CD4-positive, alpha-beta T cell (primary cell): Measurements from ENCODE around the gene MICAL2. TPM values are rescaled to one million over a fixed set of nuclear protein-coding genes. Genes with fewer than 3 reads are reported as not detected.
A peak's percentile ranks its signal among the peaks of the same experiment; 100 is the strongest.

Experiments
- ATAC-seq: fragments of 200-7000 bp; cut with Tn5 transposase; one replicate; pipeline ENCODE4 v1.10.0; 2022; ENCODE audit warnings: mild to moderate bottlenecking; ENCODE audit not compliant: poor library complexity
- CTCF ChIA-PET: fragments of 350-600 bp; sonication (Branson Sonifier 250); formaldehyde crosslinking; loops from one replicate; lab custom pipeline; 2021; ENCODE audit warnings: antibody characterized with exemption, inconsistent platforms; lab: Charles Lee
- POLR2A ChIA-PET: fragments of 350-600 bp; sonication (Branson Sonifier 250); formaldehyde crosslinking; loops from one replicate; lab custom pipeline; 2021; ENCODE audit warnings: antibody characterized with exemption, inconsistent platforms; lab: Charles Lee
- DNase-seq, 14 experiments: peaks; one replicate each; pipeline ENCODE4 v3.0.0-alpha.2; 2013 to 2020; ENCODE audit warnings: mixed read lengths in 2 of 14
- H3K27ac ChIP-seq, 2 donors: one replicate each; pipeline versions ENCODE4 v1.5.1 to v1.7.0; 2013; ENCODE audit warnings: low read length in 2 of 2, low read depth in 1 of 2, mild to moderate bottlenecking in 1 of 2
- H3K27me3 ChIP-seq, 2 experiments: 1 replicate in 1 of 2; 2 replicates in 1 of 2; pipeline versions ENCODE4 v1.6.1 to v1.7.0; 2013; ENCODE audit warnings: low read length in 2 of 2, control low read depth in 1 of 2, mild to moderate bottlenecking in 1 of 2, moderate library complexity in 1 of 2; ENCODE audit not compliant: insufficient read depth in 2 of 2, control insufficient read depth in 1 of 2
- H3K36me3 ChIP-seq: one replicate; pipeline ENCODE4 v1.6.1; 2013; ENCODE audit warnings: low read length, control low read depth; ENCODE audit not compliant: insufficient read depth
- H3K4me1 ChIP-seq: one replicate; pipeline ENCODE4 v1.6.1; 2013; ENCODE audit warnings: low read length, control low read depth; ENCODE audit not compliant: insufficient read depth
- H3K4me3 ChIP-seq: one replicate; pipeline ENCODE4 v1.5.1; 2013; ENCODE audit warnings: mild to moderate bottlenecking, low read length, moderate library complexity
- H3K9me3 ChIP-seq, 2 experiments: 1 replicate in 1 of 2; 2 replicates in 1 of 2; pipeline versions ENCODE4 v1.6.1 to v1.7.0; 2013; ENCODE audit warnings: low read length in 2 of 2, mild to moderate bottlenecking in 2 of 2, control low read depth in 1 of 2, moderate library complexity in 1 of 2; ENCODE audit not compliant: control insufficient read depth in 1 of 2, insufficient read depth in 1 of 2
- H3K27ac Mint-ChIP-seq: one replicate; pipeline ENCODE4 v1.8.0; 2020; ENCODE audit warnings: mixed read lengths
- H3K27me3 Mint-ChIP-seq: one replicate; pipeline ENCODE4 v1.8.0; 2021; ENCODE audit warnings: mixed read lengths
- H3K36me3 Mint-ChIP-seq: one replicate; pipeline ENCODE4 v1.8.0; 2021; ENCODE audit warnings: low read depth, mixed read lengths
- H3K4me1 Mint-ChIP-seq: one replicate; pipeline ENCODE4 v1.8.0; 2021; ENCODE audit warnings: low read depth, mixed read lengths
- H3K4me3 Mint-ChIP-seq: one replicate; pipeline ENCODE4 v1.8.0; 2020; ENCODE audit warnings: mild to moderate bottlenecking, mixed read lengths
- H3K9me3 Mint-ChIP-seq: one replicate; pipeline ENCODE4 v1.8.0; 2020; ENCODE audit warnings: mixed read lengths
- intact Hi-C, 2 experiments: fragments of 100-400 bp; cut with DNase I in 1 of 2; cut with micrococcal nuclease in 1 of 2; formaldehyde crosslinking; loops; one replicate each; pipeline versions ENCODE4 v1.15.1 to v1.9.0; 2023 to 2025; cut with DNase I, micrococcal nuclease
- total RNA-seq, 174 experiments: library from RNA in 2 of 174; stranded (reverse) in 2 of 174; gene quantifications; one replicate each; pipeline ENCODE4 v1.2.3 and lab custom pipeline; 2021 to 2026
- TF ChIP-seq, protein P1 (sequence below): fragments of 200-600 bp; IDR thresholded peaks from one replicate; pipeline ENCODE4 v1.8.0; 2022; ENCODE audit warnings: antibody characterized with exemption, mild to moderate bottlenecking

The MICAL2 gene
- total RNA-seq, 2 experiments from 2014 or later: 12.8 to 14.1 TPM

DNA sequence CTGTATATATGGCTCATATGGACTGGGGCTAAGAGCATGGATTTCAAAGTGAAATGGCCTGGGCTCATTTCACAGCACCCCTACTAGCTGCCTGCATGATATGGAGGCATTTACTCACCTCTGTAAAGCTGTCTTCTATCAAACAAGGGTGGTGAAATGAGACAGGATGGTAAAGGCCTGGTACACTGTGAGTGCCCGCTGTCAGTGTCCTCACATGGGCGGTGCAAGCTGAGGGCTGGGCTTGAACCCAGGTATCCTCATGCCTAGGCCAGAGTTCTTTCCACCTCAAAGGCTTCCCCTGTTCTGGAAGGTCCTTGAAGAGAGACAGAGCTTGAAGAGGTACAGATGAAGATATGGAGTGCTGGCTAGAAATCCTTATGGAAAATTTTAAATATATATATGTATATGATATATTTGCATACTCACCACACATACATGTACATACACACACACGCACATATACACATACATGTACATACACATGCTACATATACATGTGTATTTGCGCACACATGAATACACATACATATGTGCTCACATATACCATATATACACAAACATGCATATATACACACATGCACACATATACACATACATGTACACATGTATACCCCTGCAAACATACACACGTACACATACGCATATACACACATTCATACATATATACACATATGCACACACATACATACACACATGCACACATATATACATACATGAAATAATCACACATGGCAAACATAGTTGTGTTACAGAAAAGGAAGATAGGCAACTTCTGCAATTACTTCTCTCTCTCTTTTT is 44.7 kb downstream of the MICAL2 start:
- TF ChIP-seq, protein P1, sequence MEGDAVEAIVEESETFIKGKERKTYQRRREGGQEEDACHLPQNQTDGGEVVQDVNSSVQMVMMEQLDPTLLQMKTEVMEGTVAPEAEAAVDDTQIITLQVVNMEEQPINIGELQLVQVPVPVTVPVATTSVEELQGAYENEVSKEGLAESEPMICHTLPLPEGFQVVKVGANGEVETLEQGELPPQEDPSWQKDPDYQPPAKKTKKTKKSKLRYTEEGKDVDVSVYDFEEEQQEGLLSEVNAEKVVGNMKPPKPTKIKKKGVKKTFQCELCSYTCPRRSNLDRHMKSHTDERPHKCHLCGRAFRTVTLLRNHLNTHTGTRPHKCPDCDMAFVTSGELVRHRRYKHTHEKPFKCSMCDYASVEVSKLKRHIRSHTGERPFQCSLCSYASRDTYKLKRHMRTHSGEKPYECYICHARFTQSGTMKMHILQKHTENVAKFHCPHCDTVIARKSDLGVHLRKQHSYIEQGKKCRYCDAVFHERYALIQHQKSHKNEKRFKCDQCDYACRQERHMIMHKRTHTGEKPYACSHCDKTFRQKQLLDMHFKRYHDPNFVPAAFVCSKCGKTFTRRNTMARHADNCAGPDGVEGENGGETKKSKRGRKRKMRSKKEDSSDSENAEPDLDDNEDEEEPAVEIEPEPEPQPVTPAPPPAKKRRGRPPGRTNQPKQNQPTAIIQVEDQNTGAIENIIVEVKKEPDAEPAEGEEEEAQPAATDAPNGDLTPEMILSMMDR: no peak
- ChIA-PET POLR2A (no interaction called here), CTCF (no interaction called here)
- Histone ChIP-seq H3K36me3 (no peaks in the 10 kb centered on the region), H3K4me3 (no peak overlapping the region), H3K9me3 (no peaks in the 10 kb centered on the region), H3K27me3 (no peaks in the 10 kb centered on the region), H3K4me1 (peaks cover 32% of the 10 kb centered on the region), H3K27ac (no peak overlapping the region)
- ATAC-seq (no peak), DNase-seq (no peak)
- H3K27me3 Mint-ChIP-seq: no peaks in the 10 kb centered on the region
- intact Hi-C loops: no loop called here
- no peak overlapping the region for H3K4me3 Mint-ChIP-seq
- no peaks in the 10 kb centered on the region for H3K9me3 Mint-ChIP-seq
- H3K27ac Mint-ChIP-seq: no peak overlapping the region
- H3K4me1 Mint-ChIP-seq: peaks cover 50% of the 10 kb centered on the region
- H3K36me3 Mint-ChIP-seq: no peaks in the 10 kb centered on the region

DNA sequence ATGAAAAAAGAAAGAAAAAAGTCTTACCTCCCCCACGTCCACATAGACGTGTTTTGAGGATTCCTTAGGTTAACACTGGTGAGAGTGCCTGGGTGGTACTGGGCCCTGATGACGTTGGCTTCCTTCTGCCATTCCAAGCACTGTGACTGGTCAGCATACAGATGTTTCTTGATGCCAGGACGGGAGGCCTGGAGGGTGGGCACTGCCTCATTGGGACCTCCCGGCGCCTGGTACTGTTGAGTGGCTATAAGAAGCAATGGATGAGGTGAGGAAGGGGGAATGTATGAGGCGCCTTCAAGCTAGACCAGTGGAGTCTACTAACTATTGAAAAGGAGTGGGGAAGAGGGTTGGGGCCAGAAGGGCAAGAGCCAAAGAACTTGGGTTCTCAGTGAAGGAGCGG is 45.3 kb downstream of the MICAL2 start:
- TF ChIP-seq, protein P1: no peak
- Mint-ChIP-seq H3K4me3 (no peak overlapping the region), H3K4me1 (peaks cover 44% of the 10 kb centered on the region), H3K36me3 (no peaks in the 10 kb centered on the region), H3K27me3 (no peaks in the 10 kb centered on the region), H3K9me3 (no peaks in the 10 kb centered on the region), H3K27ac (no peak overlapping the region)
- intact Hi-C loops: no loop called here
- H3K27ac ChIP-seq: no peak overlapping the region
- no peaks in the 10 kb centered on the region for H3K27me3 ChIP-seq
- H3K36me3 ChIP-seq: no peaks in the 10 kb centered on the region
- ATAC-seq: no peak
- DNase-seq: no peak
- peaks cover 34% of the 10 kb centered on the region for H3K4me1 ChIP-seq
- H3K4me3 ChIP-seq: no peak overlapping the region
- CTCF ChIA-PET: no interaction called here
- H3K9me3 ChIP-seq: no peaks in the 10 kb centered on the region
- POLR2A ChIA-PET: no interaction called here

DNA sequence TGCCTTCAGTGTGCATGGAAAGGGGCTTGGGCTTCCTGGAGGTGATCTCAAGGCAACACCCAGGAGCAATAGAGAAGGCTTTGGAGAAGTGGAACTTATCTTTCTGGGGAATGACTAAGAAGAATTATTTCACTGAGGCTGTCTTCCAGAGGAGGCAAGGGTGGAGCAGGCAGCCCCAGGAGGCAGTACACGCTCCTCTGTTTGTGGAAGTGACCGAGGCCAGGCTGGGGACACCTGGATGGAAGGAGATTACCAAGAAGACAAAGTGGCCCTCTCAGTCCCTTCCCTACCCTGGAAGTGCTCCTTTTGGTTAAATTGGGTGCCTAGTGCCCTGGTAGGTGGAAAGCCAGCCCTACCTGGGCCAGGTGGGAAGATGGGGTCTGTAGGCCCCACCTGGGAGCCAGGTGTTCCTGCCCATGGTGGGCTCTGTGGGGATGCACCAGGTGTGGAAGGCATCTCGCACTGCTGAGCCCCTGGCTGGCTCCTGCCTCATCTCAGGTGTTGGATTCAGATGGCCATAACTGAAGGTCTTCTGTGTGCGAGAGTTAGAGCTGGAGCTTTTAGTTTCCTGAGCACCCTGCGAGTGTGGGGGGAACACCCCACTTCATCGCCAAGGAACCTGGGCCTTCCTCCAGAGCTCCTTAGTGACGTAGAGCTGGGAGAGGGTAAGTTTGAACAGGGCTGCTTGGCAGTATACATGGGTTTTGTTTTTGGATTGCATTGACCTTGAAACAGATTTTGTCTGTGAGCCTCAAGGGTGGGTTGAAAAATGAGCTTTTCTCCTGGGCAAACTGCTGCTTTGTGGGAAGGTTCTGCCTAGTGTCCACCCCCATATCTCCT is 46.1 kb downstream of the MICAL2 start:
- CTCF ChIA-PET: no interaction called here
- TF ChIP-seq, protein P1: no peak
- Mint-ChIP-seq H3K27ac (peak overlapping the region; percentile 28), H3K9me3 (no peaks in the 10 kb centered on the region), H3K27me3 (no peaks in the 10 kb centered on the region), H3K36me3 (no peaks in the 10 kb centered on the region), H3K4me3 (no peak overlapping the region), H3K4me1 (peaks cover 35% of the 10 kb centered on the region)
- H3K27ac ChIP-seq: no peak overlapping the region
- DNase-seq (no peak), ATAC-seq (no peak)
- POLR2A ChIA-PET: interaction anchor here (0.8 to 1.6 kb wide), 4 partner anchors 12 to 68 kb away, joined by 3 to 8 read pairs (median 4); no protein-coding TSS in a partner anchor
- H3K27me3 ChIP-seq: no peaks in the 10 kb centered on the region
- no peak overlapping the region for H3K4me3 ChIP-seq
- H3K9me3 ChIP-seq: no peaks in the 10 kb centered on the region
- peaks cover 32% of the 10 kb centered on the region for H3K4me1 ChIP-seq
- intact Hi-C loops: no loop called here
- H3K36me3 ChIP-seq: no peaks in the 10 kb centered on the region
